Fibroblast of mammary gland (primary cell): ENCODE results near the gene OR56B4.
"Not testable (repeated sequence)": the region's sequence is repeated elsewhere in the genome, so short reads cannot be mapped to it uniquely, and the experiment has no call there.

ENCODE experiments used
- DNase-seq: peaks from one replicate; pipeline ENCODE4 v3.0.0-alpha.2; 2010; ENCODE audit warnings: low read depth
- H3K4me3 ChIP-seq: 2 replicates; pipeline ENCODE4 v1.5.1; 2011; ENCODE audit warnings: low read depth, mild to moderate bottlenecking, low read length, moderate library complexity; ENCODE audit not compliant: control insufficient read depth
- TF ChIP-seq, protein P1 (sequence below): conservative IDR thresholded peaks from 2 replicates; pipeline ENCODE4 v1.5.1; 2011; ENCODE audit warnings: low read depth, low read length, inconsistent platforms; ENCODE audit not compliant: control insufficient read depth, insufficient read depth

The OR56B4 gene

DNA sequence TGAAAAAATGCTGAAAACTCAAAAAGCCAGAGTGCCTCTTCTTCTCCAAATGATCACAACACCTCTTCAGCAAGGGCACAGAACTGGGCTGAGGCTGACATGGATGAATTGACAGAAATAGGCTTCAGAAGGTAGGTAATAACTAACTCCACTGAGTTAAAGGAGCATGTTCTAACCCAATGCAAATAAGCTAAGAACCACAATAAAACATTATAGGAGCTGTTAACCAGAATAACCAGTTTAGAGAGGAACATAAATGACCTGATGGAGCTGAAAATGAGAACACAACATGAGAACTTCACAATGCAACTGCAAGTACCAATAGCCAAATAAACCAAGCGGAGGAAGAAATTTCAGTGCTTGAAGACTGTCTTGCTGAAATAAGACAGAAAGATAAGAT is 9.2 kb downstream of the OR56B4 start:
- no peak for DNase-seq
- H3K4me3 ChIP-seq = no peak overlapping the region
- TF ChIP-seq, protein P1, sequence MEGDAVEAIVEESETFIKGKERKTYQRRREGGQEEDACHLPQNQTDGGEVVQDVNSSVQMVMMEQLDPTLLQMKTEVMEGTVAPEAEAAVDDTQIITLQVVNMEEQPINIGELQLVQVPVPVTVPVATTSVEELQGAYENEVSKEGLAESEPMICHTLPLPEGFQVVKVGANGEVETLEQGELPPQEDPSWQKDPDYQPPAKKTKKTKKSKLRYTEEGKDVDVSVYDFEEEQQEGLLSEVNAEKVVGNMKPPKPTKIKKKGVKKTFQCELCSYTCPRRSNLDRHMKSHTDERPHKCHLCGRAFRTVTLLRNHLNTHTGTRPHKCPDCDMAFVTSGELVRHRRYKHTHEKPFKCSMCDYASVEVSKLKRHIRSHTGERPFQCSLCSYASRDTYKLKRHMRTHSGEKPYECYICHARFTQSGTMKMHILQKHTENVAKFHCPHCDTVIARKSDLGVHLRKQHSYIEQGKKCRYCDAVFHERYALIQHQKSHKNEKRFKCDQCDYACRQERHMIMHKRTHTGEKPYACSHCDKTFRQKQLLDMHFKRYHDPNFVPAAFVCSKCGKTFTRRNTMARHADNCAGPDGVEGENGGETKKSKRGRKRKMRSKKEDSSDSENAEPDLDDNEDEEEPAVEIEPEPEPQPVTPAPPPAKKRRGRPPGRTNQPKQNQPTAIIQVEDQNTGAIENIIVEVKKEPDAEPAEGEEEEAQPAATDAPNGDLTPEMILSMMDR = no peak

DNA sequence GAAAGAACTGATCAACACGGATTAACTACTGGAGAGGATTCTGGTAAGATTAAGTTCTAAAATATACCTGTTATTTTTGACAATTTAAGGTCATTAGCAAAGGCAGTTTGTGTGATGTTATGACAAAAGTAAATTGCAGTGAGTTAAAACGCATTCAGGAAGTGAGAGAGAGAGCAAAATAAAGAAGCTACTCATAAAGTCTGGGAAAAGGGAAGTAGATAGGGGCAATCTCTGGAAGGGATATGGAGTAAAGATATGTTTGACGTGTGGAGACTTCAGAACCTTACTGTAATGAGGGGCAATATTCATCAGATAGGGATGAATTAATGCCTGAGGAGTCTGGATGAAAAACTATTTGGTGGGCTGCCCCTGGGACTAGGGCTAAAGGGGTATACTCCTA is 16.8 kb downstream of the OR56B4 start:
- TF ChIP-seq, protein P1 = no peak
- no peak overlapping the region for H3K4me3 ChIP-seq
- DNase-seq = no peak

DNA sequence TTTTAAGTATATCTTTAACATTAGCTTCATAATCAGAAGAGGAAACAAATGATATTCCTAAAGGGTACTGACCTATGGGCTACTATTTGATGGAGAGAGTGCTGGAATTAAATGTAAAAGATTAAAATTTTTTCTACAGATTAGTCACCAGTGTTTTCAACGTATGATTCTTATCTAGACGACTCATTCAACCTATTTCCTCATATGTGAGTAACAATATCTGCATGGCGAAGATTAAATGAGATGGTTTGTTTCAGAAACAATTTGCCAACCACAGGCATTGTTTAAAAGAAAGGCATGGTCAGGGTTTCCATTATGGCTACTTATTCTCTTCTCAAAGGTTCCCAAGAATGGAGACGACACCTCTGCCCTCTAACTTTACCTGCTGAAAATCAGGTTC is 20.4 kb downstream of the OR56B4 start:
- TF ChIP-seq, protein P1 = no peak
- DNase-seq = no peak
- no peak overlapping the region for H3K4me3 ChIP-seq

DNA sequence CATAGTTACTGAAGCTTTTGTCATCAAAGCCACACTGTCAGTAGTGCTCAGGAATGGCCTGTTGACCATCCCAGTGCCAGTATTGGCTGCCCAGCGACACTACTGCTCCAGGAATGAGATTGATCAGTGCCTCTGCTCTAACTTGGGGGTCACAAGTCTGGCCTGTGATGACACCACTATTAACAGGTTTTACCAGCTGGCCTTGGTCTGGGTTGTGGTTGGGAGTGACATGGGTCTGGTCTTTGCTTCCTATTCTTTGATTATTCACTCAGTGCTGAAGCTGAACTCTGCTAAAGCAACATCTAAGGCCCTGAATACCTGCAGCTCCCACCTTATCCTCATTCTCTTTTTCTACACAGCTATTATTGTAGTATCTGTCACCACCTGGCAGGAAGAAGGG is 21.5 kb downstream of the OR56B4 start:
- no peak overlapping the region for H3K4me3 ChIP-seq
- no peak for DNase-seq
- TF ChIP-seq, protein P1 = no peak

DNA sequence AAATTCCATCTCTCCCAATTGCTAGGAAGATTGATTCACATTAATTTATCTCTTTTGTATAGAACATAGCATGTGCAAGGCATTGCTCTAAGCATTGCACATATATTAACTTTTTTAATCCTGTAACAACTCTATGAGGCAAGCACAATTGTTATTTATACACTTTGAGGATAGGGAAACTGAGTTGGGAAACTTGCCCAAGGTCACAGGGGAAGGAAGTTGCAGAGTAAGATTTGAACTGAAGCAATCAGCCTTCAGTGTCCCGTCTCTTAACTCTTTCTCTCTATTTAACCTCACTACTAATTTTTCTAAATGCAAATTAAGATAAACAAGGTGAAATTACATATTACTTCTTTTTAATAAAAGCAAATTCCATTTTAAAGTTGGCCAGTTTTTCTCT is 22.2 kb downstream of the OR56B4 start:
- TF ChIP-seq, protein P1 = no peak
- DNase-seq = no peak
- H3K4me3 ChIP-seq = no peak overlapping the region

DNA sequence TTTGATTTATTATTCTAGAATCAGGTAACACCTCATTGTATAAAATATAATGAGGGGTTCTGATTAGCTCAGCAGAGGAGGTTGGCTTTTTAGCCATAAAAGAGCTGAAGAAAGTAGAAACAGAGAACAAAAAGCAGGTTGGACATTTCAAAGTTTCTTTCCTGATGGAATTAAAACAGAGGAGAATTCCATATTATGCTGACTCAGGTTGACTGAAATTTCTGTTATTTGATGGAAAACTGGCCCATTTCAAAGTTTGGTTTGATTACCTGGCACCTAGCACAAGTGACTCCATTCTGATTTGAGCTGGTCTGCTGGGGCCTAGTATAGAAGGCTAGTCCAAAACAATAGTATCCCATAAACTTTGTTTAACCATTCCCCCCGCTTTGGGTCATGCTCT is 24.9 kb downstream of the OR56B4 start:
- no peak for DNase-seq
- no peak overlapping the region for H3K4me3 ChIP-seq
- TF ChIP-seq, protein P1 = no peak

DNA sequence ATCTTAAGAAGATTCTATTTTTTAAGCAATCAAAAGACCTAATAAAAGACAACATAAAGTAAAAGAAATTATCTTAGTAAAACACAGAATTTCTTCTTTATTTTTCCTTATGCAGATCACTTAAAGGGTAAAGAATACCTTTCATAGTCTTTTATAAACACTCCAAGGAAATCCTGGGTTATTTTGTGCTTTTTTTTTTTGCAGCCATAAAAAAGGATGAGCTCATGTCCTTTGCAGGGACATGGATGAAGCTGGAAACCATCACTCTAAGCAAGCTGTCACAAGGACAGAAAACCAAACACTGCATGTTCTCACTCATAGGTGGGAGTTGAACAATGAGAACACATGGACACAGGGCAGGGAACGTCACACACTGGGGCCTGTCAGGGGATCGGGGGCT is 28.5 kb downstream of the OR56B4 start:
- DNase-seq = not testable (repeated sequence)

DNA sequence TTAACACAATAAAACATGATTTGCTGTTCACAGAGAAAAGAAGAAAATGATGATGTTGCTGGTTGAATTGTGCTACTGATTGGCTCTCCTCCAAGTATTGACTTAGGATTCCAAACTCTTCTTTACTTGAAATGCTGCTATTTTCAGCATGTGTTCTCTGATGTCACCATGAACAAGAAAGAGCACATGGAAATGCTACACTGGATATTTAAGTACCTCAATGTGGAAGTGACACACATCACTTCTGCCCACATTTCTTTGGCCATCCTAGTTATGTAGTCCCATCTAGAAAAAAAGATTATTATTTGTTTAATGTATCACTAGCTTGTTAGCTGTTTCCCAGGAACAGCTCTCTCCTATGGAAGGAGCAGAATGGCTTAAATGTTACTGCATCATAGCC is 35.5 kb downstream of the OR56B4 start:
- DNase-seq = no peak
- no peak overlapping the region for H3K4me3 ChIP-seq
- TF ChIP-seq, protein P1 = no peak

More for the DNA sequence above, 28.5 kb downstream of the OR56B4 start:
- H3K4me3 ChIP-seq = not testable (repeated sequence)

DNA sequence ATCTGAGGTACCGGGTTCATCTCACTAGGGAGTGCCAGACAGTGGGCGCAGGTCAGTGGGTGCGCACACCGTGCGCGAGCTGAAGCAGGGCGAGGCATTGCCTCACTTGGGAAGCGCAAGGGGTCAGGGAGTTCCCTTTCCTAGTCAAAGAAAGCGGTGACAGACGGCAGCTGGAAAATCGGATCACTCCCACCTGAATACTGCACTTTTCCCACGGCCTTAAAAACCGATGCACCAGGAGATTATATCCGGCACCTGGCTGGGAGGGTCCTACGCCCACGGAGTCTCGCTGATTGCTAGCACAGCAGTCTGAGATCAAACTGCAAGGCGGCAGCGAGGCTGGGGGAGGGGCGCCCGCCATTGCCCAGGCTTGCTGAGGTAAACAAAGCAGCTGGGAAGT is 36.3 kb downstream of the OR56B4 start:
- DNase-seq, H3K4me3 ChIP-seq: not testable (repeated sequence)
